HG03095 (cell line): ENCODE measurements around the gene ZBED5.
A peak's percentile ranks its signal among the peaks of the same experiment; 100 is the strongest.

Source experiments
- ATAC-seq: cut with Tn5 transposase; IDR thresholded peaks from one replicate; pipeline ENCODE4 v1.9.1; 2021; ENCODE audit warnings: moderate library complexity; ENCODE audit not compliant: unreplicated experiment

Gene ZBED5

DNA sequence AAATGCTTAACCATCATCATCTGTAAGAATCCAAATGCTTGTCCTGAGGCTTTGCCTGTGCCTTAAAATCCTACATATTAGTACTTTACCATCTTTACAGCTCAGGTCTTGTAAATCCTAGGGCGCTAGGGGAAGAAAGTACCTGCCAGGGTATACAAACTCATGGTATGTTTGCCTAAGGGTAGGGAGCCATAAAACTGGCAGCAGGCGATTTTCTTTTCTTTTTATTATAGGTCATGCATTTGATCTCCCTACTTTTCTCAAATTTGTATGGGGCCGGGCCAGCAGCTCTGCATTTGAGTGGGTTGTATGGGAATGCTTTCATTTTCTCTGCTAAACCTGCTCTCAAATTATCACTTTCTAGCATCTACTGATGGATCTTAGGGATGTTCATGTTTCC is 24.0 kb upstream of the ZBED5 start:
- ATAC-seq = no peak

DNA sequence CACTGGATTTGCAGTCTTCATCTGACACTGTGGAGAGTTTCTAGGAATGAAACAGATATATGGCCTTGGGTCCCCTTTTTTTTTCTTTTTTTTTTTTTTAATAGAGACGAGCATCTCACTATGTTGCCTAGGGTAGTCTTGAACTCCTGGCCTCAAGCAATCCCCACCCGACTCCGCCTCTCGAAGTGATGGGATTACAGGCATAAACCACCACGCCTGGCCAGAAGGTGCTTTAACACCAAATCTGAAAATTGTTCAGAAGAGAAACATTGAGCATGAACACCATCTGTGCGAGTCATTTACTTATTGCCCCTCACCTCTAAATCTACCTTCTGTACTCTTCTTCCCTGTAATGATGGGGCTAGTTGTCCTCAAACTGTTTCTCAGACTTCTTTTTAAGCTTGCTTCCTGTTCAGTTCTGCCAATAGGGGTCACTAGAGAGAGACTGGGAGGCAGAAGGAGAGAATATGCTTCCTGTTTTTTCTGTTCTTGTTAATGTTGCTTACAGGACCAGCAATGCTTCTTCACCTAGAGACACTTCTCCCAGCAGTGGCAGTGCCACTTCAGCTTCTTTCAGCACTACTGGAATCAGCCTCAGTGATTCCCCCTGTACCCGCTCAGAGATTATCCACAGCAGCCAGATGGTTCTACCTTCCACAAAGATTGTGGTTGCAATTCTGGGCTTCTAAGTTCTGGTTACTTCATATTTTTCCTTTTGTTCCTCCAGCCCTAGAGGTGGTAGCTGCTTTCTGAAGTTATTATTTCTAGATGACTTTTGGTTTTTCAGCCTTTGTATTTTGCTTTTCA is 20.8 kb upstream of the ZBED5 start:
- no peak for ATAC-seq

DNA sequence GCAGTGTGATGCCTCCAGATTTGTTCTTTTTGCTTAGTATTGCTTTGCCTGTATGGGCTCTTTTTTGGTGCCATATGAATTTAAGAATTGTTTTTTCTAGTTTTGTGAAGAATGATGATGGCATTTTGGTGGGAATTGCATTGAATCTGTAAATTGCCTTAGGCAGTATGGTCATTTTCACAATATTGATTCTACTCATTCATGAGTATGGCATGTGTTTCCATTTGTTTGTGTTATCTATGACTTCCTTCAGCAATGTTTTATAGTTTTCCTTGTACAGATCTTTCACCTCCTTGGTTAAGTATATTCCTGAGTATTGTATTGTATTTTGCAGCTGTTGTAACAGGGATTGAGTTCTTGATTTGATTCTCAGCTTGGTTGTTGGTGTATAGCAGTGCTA is 18.3 kb upstream of the ZBED5 start:
- ATAC-seq = no peak

DNA sequence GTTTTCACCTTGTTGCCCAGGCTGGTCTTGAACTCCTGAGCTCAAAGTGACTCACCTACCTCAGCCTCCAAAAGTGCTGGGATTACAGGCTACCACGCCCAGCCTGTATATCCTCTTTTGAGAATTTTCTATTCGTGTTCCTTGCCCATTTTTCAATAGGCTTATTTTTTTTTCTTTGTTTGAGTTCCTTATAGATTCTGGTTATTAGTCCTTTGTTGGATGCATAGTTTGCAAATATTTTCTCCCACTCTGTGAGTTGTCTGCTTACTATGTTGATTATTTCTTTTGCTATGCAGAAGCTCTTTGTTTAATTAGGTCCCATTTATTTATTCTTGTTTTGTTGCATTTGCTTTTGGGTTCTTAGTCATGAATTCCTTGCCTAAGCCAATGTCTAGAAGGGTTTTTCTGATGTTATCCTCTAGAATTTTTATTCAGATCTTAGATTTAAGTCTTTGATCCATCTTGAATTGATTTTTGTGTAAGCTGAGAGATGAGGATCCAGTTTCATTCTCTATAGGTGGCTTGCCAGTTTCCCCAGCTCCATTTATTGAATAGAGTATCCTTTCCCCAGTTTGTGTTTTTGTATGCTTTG is 17.7 kb upstream of the ZBED5 start:
- ATAC-seq = no peak

DNA sequence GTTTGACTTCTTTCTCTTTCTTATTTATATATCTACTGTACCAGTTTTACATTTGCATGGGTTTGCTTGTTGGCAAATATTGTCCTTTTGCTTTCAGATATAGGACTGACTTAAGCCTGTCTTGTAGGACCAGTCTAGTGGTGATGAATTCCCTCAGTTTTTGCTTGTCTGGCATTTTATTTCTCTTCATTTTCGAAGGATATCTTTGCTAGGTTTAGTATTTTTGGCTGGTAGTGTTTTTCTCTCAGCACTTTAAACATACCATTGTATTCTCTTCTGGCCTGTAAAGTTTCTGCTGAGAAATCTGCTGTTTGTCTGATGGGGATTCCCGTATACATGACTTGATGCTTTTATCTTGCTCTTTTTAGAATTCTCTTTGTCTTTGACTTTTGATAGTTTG is 14.2 kb upstream of the ZBED5 start:
- no peak for ATAC-seq

DNA sequence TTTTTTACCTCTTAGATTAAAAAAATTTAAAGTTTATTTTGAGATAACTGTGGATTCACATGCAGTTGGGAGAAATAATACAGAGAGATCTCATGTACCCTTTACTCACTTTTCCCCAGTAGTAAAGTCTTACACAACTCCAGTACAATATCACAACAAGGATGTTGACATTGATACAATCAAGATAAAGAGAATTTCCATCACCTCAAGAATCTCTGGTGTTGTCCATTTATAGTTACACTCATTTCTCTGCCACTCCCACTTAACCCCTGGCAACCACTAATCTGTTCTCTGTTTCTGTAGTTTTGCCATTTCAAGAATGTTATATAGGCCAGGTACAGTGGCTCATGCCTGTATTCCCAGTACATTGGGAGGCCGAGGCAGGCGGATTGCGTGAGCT is 10.5 kb upstream of the ZBED5 start:
- ATAC-seq = no peak

DNA sequence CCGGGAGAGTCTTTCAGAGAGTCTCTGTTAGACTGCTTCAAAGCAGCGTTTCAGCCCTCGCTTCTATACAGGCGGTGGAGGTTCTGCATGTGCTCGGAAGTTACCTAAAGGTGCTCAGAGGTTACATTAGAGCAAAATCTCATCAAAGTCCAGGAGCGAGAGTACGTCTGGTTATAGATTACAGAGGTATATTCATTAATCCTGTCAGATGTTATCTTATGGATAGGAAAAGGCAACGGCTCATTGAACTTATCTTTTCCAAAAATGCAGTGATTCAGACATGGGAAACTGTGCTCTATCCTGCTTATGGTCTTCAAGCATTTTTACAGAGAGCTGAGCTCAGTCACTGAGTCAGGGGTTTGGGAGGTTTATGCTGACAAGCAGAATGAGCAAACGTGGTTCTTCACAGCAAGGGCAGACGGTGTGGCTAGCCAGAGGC is 9.1 kb upstream of the ZBED5 start:
- ATAC-seq = no peak

DNA sequence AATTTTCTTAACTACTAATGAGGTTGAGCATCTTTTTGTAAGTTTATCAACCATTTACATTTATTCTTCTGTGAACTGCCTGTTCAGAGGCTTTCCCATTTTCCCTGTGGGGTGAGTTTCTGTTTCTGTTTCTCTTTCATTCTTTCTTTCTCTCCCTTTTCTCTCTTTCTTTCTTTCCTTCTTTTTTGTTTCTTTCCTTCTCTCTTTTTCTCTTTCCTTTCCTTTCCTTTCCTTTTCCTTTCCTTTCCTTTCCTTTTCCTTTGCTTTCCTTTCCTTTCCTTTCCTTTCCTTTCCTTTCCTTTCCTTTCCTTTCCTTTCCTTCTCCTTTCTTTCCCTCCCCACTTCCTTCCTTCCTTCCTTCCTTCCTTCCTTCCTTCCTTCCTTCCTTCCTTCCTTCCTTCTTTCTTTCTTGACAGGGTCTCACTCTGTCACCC is 8.0 kb upstream of the ZBED5 start:
- ATAC-seq = no peak

DNA sequence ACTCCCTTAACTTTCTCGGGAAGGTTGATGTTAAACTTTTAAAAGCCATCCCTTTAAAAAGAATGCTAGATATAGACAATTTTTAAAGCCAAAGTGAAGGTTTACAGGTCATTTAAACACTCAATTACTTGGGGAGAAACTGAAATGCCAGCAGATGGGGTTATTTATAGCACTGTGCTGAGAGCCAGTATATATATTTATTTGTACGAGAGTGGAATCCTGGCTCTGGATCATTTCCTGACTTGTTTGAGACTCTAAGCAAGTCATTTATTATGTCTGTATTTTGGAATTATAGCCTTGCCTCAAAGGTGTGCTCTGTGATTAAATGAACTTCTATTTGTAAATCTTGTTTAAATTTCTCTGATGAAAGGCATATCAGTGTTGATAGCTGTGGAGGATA is 6.8 kb upstream of the ZBED5 start:
- no peak for ATAC-seq

DNA sequence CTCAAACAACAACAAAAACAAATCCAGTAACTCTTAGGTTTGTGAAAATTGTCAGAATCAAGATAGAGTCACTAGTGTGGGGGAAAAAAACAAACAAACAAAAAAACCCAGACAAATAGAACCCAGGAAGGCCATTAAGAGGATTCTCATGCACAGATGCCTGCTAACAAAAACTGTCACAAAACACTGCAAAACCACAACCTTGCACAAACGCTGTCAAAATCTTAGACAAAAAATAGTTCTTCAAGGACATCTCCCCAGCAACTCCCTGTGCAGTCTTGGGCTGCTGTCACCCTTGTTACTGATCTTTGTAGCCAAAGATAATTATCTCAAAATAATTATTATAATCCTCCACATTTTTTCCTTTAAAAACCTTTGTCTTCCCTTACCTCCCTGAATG is 4.6 kb upstream of the ZBED5 start:
- ATAC-seq = no peak

DNA sequence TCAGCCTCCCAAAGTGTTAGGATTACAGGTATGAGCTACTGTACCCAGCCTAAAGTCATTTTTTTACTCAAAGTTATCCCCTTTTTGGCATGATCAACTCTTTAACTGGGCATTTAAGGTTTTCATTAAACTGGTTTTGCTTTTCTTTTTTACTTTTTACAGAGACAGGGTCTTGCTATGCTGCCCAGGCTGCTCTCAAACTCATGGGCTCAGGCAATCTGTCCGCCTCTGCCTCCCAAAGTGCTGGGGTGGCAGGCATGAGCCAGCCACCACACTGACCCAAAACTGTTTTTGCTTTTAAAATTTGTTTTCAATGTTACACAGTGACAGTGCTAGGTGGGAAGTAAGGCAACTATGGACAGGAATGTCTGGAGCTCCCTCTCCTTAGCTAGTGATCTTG is 3.9 kb upstream of the ZBED5 start:
- ATAC-seq = no peak

DNA sequence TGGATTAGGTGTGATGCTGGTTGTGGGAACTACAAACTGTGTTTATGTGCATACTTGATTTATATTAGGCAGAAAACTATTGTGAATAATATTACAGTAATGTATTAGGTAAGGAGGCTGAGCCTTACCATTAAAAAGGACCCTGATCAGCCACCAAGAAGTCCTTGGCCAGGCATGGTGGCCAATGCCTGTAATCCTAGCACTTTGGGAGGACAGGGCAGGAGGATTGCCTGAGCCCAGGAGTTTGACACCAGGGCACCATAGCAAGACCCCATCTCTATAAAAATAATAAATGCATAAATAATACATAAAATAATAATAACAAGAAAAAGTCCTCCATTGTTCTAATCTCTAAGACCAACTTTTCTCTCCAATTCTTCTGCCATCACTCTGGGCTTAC is 3.2 kb upstream of the ZBED5 start:
- no peak for ATAC-seq

DNA sequence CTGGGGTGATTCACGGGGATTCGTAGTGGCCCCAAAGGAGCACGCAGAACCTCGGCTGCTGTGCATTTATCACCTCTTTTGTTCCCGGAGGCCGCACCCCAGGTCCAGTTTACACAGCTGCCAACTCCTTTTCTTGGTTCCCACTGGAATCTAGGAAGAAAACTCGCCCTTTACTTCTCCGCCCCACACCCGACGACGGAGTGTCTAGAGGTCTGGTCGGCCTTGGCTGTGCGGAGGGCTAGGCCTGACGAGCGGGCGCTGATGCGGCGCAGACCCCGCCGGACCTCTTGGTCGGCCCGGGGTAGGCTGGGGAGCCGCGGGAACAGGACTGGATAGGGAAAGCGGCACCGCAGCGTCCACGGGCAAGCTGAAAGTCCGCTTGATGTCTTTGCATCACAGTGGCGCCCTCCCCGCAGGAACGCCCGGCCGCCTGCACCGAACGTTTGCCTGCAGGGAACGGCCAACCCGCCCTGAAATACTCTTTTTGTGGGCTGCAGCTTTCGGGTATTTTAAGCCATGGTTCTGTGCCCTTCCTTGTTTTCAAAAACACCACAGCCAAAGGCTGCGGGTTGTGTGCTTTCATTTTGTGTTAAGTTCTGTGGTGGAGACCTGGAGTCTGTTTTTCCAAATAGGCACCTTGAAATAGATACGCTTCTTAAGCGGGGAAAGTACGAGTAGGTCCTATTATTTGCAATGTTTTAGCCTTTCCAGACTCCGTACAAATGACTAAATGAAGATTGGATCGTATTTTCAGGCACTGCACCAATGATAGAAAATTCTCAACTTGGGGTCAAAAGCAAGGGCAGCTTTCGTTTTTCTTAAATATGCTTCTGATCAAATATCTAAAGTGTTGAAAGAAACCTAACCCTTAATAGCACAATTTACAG is 829 bp upstream of the ZBED5 start:
- peak; percentile 16 for ATAC-seq

DNA sequence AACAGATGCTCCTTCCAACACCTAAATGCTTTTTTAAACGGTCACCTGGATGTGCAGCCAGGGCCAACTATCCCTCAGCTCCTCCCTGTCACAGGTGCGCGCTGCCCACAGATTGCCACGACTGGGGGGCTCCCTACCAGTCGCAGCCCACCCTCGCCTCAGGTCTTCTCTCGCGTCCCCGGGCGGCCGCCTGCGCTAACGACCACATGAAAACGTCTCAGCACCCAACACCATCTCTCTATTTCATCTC is 469 bp downstream of the ZBED5 start:
- peak; percentile 10 for ATAC-seq

DNA sequence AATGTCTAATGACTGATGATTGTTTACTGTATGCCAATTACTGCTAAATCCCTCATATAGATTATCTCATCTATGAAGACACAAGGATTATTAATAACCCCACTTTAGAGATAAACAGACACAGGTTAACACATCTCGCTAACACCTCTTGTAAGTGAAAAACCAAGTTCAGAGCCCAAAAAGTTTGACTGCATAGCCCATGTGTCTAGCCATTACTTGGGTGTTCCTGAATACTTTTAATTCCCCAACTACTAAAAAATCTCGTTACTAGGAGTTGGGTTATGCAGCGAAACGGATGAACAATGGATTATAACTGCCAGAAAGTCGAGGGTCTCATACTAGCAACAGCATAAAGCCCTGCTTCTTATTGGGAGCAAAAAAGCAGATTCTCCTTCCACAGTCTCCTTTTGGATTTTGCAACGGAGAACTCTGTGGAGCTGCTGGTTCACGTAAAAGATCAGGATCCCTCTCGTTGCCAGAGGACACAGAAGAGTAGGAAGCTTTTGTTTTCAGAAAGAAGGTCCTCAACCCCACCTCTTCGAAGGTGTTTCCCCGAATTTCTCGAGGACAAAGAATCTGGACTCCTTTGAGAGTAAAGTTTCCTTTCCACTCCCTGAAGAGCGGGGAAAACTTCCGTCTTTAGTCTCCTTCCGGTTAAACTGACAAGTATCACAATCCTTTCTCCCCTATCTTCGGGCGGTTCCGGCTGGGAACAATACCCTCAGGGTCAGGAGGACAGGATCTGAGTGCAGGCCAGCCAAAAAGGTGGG is 979 bp downstream of the ZBED5 start:
- ATAC-seq = no peak

DNA sequence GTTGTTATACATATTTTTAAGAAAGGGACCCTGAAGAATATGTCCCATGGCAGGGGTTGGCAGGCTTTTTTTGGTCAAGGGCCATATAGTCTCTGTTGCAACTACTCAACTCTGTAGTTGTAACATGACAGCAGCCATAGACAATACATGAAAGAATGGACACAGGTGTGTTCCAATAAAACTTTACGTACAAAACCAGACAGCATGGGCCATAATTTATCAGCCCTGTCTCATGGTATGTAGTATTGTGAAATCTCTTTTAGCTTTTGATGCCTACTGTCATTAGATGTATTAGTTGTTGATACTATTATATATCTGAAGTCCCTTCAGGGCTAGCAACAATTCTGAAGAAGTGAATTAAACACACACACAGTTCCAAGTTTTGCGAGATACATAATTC is 2.6 kb downstream of the ZBED5 start:
- ATAC-seq = no peak

DNA sequence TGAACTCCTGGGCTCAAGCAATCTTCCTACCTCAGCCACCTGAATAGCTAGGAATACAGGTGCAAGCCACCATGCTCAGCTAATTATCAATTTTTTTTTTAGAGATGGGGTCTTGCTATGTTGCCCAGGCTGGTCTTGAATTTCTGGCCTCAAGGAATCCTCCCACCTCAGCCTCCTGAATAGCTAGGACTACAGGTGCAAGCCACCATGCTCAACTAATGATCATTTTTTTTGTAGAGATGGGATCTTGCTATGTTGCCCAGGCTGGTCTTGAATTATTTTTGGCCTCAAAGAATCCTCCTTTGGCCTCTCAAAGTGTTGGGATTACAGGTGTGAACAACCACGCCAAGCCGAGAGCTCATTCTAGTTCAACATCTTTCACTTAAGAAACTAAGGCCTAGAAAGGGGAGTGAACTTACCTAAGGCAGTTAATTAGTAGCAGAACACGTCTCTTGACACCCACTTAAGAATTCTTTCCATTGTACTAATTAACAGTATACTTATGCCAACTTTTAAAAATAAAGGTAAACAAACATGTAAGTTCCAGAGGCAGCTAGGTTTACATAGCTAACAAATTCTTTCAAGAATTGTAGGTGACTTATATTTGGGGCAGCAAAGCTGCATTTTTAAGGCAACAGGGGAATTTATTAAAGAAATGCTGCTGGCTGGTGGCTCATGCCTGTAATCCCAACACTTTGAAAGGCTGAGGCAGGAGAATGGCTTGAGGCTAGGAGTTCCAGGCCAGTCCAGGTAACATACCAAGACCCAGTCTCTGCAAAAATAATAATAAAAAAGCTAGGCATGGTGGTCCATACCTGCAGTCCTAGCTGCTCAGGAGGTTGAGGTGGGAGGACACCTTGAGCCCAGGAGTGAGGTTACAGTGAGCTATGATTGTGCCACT is 9.6 kb downstream of the ZBED5 start:
- ATAC-seq = no peak

DNA sequence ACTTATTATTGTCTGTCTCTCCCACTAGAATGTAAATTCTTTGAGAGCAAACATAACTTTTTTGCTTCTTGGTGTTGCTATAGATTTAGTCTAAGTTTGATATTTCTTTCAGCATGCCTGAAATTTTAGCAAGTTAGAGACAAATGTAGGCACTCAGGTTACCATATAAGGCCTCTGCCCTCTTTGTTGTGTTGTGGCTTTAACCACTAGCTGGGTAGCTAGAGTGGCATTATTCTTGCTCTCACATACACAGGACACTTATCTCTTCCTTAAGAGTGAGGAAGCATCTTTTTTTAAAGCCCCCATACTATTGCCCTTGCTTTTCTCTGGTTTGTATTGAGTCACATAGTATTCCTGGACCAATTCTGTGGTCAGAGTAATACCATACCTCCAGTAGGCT is 11.2 kb downstream of the ZBED5 start:
- no peak for ATAC-seq

DNA sequence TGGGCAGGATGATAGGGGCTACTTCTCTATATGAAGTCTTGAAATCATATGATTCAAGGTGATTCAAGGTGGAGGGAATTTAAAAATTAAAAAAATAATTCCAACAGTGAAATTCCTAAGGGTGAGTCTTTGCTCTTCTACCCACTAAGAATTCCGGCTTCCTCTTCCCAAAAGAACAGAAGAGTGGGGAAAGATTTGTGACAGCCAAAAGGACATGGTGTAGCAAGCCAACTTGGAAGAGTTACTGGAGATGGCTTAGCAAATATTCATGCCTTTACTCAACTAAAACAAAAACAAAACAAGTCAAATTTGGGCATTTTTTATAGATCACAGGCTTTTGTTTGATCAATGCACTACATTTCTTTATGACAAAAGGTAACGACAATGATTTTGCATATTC is 12.3 kb downstream of the ZBED5 start:
- no peak for ATAC-seq

DNA sequence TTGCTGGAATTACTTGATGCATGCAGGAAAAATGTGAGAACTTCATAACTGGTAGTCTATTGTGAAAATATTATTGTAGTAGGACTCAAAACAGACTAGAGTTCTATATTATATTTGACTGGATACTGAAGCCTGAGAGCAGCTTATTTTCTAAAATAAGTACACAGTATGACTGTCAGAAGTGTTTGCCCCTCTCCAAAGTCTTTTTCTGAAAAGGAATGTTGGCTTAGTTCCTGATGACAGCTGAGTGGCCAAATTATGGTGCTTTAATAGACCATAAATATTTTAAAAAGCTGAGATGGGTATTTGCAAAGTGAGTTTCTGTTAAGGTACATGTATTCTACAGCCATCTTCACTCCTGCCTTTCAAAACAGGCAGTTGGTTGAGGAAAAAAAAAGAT is 13.1 kb downstream of the ZBED5 start:
- no peak for ATAC-seq
